GM19395 (cell line): ENCODE results near the gene POLG.

ENCODE experiments used
- ATAC-seq: cut with Tn5 transposase; IDR thresholded peaks from one replicate; pipeline ENCODE4 v1.9.1; 2021; ENCODE audit warnings: mild to moderate bottlenecking, moderate library complexity; ENCODE audit not compliant: unreplicated experiment

POLG gene

DNA sequence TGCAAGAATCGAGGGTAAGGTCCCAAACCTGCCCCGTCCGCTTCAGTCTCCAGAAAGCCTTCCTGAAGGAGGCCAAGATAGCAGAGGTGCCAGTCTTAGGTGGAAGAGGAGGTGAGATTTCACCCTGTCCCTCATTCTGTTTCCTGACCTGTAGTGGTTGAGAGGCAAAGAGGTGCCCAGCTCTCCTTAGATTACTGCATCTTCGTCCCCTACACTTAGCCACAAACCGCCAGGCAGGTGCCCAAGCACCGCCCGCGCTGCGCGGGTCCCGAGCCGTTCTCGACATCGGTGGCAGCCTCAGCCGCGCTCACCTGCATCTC, 23.8 kb upstream of the POLG start:
- ATAC-seq = peak; percentile 21

DNA sequence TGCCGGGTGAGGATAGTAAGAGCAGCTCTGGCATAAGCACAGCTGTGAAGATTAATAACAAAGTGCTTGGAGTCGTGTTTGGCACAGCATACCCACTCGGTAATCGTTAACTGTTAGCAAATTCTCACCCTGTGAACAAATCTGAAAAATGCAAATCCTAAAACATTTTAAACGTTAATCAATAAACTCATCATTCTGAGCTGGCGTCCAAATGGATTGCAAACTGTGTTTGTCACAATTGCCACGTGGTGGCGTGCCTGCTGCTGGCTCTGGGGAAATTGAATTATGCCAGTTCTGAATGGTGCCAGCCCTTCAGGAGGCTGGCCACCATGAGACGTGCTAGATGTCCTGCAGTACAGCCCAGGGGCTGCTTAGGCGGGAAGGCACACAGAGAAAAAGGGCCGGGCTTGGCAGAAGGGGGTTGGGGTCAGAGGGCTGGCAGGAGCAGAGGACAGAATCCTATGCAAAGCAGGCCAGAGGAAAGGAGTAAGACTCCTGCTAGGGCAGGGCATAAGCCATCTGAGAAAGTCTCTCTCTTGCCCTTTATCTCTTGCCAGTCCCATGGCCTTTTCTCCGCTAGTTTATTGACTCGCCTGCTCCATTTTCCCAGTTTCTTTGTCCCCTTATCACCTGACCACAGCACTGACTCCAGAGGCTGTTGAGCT, 22.1 kb upstream of the POLG start:
- ATAC-seq = no peak

DNA sequence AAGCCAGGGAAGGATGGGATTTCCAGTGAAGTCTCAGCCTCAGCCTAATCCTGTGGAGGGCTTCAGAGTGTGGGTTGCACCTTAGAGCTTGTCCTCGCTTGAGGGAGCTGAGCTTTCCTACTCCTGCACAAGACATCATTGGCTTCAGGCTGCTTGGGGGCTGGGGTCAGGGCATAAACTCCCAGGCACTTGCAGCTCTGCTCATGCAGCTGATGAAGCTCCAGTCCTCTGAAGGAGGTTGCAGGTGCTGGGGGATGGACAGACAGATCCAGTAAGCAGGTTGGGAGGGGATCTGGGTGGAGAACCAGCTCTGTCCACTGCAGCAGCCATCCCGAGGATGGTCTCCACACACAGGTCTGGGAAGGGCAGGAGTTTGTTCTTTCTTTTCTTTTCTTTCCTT, 19.4 kb upstream of the POLG start:
- ATAC-seq = no peak

DNA sequence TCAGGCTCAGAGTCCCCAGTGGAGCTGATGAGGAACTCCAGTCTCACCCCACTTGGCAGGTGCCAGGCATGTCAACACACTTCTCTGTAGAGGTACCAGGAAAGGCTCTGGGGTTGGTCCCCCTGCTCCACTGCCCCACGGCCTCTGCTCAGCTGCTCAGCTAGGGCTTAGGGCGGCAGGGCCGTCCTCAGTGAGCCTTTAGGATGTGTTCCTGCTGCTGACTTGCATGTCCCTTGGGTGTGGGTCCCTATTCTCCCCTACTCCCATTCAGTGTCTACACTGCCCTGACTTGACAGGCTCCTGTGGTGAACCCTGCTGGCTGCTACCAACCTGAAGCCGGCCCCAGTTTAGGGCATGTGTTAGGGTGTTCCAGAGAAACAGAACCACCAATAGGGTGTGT, 17.9 kb upstream of the POLG start:
- no peak for ATAC-seq

DNA sequence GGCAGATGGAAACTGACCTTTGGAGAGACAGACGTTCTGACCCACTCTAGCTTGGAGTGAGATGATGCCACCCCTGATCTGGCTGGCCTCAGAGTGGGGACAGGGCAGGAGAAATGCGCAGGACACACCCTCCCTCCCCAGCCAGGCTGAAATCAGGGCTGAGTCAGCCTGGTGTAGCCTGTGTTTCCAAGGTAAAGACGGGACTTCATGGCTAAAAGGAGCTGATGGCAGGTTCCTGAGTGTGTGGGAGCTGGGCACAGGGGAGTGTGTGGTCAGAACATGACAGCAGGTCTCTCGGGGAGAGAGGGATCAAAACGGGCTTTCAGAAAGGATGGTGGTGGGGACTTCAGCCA, 14.6 kb upstream of the POLG start:
- ATAC-seq = no peak

DNA sequence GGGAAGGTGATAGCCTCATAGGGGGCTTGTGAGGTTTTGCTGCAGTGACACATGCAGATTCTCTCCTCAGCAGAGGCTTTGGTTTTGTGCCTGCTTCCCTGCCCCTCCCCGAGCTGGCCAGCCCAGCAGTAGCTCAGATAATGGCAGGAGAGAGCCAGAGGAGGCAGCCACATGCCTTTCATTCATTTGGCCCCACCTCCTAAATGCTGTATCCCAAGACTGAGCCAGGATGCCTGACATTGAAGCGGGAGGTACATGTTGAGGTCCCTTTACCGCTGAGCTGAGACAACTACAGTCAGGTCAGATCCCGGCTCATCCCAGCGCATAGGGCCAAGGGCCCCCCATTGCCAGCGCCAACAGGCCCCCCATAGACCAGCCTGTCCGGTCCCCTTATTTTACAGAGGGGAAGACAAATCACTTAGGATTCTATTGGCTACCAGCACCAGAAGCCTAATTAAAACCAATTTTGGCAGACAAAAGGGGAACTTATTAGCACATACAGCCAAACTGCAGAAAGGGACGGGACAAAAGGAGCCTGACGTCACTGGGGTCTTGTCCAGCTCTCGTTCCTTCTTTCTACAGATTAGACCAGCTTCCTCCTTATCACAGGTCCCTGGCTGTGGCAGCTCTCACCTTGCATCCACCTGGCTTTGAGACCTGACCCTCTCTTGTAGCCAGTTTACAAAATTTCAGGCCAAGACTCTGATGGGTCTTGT, 12.1 kb upstream of the POLG start:
- no peak for ATAC-seq

DNA sequence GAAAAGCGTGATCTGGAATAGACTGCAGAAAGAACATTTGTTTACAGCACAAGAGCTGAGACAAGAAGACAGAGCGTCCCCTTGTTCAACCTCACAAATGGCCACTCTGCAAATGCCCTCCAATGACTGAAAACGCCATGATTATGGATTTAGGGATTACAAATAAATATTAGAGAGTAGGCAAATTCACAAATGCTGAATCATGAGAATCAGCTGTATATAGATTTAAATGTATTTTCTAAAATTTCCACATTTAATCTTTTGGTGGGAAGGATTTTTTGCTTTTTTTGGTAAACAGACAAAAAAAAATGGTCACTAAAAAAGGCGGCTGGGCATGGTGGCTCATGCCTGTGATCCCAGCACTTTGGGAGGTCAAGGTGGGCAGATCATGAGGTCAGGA, 10.6 kb upstream of the POLG start:
- ATAC-seq = no peak

DNA sequence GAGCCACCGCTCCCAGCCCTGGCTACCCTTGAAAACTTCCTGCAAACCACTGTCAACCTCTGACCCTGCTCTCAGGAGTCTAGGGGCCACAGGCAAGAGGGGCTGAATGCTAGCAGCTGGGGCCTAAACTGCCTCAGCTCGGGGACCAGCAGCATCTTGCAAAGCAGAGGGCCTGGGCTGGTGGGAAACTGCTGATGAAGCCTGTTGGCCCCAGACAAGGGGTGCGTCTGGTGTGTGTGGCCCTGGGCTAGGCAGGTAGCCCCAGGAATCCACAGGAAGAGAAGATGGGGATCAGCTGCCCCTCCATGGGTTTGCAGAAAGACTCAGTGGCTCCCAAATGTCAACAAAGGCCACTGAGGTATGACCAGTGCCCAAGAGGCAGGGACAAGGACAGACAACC, 8.2 kb upstream of the POLG start:
- no peak for ATAC-seq

DNA sequence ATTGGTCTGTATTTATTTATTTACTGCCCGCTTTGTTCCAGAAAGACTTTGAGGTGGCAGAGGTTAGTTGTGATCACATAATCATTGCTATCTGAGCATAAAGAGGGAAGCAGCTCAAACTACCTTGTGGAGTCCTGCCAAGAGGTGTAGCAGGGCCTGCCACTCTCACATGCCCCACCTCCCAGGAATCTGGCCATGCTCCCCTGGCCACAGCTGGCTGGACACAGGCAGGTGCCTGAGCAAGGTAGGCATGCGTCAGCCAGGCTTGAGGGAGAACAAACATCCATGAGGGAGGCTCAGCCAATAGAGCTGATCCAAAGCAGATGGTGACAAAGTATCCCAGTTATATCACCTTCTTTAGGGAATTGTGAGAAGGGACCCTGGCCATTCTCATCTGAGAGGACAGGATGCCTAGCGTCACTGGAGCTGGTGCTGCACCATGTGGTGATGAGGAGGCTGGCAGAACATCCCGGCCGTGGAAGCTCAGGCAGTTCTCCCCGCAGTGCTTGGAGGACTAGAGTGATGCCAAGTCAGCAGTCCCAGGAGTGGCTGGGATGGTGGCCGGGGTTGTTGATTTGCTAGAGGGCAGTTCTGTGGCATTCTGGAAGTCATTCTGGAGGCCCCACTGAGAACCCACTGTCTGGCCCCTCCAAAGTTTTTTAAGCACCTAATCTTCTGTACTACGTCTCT, 6.8 kb upstream of the POLG start:
- no peak for ATAC-seq

DNA sequence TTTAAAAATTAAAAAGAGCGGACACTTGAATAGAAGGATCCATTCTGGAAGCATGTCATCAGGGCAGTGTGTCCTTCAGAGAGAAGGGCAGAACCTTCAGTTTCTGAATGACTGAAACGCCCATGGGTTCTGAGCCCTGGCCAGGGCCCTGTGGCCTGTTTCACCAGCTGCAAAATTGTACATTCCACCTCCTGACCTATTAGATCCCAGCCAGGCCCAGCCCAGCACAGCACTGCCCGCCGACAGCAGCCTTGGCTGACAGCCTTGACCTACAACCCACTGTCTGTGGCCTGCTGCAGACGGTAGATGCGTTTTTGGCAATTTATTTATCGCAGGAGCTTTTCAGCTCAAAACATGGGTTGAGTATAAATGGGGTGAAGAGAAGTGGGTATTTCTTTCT, 5.9 kb upstream of the POLG start:
- ATAC-seq = no peak

DNA sequence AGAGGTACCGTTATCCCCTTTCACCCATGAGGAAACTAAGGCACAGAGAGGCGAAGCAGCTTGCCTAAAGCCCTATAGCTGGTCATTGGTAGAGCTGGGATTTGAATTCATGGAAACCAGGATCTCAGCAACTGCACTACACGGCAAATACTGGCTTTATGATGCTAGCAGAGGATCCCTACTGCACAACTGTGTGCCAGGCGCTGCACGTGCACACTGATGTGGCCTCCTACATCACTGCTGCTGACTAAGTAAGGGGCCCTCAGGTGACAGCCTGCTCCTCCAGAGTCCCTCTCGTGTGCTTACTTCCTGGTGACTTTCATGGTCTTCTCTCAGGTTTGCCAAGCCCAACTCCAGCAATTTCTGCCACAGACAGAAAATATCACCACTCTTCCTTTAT, 3.4 kb upstream of the POLG start:
- ATAC-seq = no peak

DNA sequence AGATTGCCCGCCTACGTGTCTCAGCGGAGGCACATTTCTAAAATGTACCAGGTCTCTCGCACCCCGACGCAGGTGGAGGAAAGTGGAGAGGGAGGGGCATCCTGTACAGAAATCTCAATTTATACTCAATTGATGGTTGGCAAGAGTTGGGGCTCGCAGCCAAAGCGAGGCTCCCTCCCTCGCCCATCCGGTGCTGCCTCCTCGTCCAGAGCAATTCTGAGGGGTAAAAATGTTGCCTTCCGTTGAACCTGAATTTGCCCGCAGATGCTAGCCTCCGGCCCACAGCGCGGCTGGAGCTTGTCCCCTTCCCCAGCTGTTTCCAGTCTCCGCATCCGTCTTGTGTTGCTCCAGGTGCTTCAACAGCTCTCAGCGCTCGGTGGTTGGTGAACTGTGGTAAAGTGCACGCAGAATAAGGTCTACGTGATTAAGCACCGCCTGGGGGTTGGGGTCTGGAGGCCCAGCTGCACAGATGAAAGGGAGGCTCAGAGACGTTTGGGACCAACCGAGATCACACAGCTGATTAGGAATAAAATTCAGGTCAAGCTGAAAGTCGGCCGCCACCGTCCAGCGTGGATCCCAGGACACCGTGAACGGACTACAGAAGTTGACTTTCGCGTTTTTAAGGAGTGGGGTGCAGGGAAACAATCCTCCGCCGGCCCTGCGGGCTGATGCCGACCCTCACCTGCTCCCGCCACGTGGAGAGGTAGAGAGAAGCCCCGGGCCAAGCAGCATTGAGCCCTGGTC, 846 bp upstream of the POLG start:
- no peak for ATAC-seq

DNA sequence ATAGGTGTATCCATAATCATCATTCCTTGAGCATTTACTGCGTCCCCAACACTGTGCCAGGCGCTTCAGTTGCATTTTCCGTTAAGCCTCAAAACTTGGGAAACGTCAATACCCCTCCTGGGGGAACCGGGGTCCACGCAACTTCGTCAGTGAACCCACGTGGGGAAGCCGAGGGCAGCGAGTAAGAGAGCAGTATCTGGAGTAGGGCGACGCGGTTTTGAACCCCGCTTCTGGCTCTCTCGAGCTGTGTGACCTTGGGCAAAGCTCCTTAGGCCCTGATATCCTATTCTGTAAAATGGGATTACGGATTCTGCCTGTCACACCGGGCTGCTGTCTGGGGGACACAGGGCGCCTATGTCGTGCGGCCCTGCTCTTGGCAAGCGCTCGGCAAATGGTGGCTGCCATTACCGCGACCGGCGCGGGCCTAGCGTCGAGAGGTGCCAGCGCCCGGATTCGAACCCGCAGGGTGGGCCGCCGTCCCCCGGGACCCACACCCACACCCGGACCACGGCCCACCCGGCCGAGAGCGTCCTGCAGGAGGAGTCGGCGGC, 590 bp downstream of the POLG start:
- ATAC-seq = peak; percentile 4

DNA sequence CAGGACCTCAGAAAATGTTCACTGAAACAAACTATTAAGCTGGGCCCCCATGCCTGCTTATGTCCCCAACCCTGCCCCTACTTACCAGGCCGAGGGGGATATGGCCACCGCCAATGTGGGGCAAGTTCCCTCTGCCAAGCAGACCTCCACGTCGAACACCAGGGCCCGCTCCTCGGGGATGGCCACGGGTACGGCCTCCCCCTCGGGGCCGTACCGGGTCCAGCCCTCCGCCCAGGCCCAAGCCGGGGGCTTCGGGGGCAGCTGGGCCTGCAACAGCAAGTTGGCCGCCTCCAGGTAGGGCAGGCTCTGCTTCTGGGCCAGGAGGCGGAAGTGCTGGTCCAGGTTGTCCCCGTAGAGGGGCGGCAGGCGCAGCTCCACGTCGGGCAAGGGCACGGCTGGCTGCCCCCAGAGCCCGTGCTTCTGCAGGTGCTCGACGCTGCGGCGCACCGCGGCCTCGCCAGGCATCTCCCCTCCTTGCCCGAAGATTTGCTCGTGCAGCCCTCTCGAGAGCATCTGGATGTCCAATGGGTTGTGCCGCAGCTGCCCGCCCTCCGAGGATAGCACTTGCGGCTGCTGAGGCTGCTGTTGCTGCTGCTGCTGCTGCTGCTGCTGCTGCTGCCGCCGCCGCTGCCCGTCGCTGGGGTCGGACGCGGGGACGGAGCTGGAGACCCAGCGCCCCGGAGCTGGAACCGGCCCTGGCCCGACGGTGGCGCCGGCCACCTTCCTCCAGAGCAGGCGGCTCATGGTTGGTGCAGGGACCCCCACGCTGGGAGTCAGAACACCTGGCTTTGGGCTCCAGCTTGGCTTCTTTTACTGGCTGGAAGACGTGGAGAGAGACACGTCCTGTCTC, 1.4 kb downstream of the POLG start:
- no peak for ATAC-seq

DNA sequence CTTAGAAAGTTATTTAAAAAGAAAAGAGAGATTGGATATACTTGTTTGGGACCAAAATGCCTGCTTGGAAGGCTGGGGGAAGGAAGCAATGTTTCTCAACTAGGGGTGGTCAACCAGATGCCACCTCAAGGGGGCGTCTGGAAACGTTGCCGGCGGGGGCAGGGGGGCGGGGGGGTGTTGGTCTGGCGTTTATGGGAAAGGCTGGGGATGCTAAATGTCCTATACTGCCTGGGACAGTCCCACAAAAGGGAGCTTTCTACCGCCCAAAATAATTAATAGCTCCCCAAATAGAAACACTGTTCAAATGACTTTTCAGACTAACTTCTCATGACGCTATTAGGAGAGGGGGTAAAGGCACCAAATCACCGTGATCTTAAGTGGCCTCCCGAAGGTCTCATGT, 2.2 kb downstream of the POLG start:
- ATAC-seq = no peak

DNA sequence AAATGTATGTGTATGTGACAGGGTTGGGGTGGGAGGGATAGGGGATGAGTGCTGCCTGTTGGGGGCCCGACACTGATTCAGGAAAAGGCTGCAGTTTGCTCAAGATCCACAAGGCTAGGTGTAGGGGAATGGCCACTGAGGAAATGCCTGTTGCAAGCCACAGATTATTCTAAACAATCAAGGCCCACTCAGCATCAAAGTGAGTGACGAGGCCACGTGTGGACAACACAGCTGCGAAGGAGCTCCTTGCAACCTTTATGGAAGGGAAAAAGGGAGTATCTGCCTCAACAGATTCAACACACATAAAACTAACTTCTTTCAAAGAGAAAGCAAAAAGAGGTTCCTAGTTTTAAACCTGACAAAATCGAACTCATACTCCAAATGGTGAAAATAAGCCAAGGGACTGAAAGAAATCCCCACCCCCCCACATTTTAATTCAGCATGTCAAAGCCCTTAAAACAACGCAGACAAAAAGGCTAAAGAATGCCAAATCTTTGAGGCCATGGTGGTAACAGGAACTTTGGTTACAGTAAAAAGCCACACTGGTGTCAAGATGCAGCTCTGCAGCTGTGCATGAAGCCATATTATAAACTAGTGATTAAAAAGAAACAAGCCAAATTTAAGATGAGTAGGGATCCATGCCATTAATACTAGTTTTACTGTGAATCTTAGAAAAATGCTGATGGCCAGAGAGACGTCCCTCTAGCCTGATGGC, 3.6 kb downstream of the POLG start:
- ATAC-seq = no peak

DNA sequence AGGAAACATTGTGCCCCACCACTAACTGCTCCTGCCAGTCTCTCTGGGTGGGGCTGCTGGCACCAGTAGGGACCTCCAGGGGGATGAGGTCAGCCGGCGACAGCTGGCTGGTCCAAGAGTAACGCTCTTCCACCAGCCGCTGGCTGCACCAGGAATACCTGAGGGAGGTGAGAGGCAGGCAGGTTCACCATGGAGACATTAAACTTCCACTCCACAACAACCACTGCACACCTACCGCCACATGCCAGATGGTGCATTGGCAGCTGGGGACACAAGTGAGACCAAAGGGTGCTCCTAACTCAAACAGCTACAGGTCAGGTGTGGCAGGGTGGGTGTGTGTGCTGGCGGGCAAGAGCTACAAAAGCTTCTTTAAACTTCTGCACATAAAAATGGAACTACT, 4.5 kb downstream of the POLG start:
- ATAC-seq = no peak

DNA sequence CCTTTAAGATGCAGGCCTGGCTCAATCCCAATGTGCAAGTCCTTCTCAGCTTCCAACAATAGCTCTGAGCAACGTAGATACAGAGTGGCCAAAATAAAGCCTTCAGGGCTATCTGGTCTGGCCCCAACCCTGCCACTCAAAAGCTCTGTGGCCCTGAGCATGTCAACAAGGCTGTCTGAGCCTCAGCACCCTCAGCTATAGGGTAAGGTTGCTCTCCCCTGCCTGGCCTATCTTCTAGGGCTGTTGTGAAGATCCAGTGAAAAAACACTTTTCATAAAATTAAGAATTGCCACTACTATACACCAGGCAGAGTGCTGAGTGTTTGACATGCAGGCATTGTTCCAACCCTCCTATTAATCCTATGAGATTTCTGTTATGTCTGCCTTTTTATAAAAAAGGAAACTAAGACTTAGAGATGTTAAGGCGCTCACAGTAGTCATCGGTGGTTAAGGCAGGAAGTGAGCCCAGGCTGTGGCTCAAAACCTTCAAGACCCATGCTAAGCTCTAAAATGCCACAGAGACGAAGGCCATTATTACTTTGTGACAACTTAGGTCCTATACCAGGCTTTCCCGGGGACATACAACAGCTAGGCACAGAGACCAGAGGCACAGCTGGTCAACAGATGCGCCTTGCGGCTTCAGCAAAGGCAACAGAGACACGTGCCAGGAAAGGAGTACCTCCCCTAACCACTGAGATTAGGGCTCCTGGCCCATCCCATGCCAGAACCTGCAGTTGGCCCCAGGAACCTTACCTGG, 5.1 kb downstream of the POLG start:
- ATAC-seq = no peak
